Nephron (organoid): Measurements from ENCODE around the gene RRP9.

ENCODE experiments used
- H3K27ac Mint-ChIP-seq, 3 experiments: 2 replicates each; pipeline ENCODE4 v1.8.0; 2020; ENCODE audit warnings: mixed read lengths in 3 of 3, mild to moderate bottlenecking in 2 of 3, moderate library complexity in 1 of 3
- H3K27me3 Mint-ChIP-seq: 2 replicates; pipeline ENCODE4 v1.8.0; 2021; ENCODE audit warnings: low read depth, mild to moderate bottlenecking, moderate library complexity, mixed read lengths
- H3K36me3 Mint-ChIP-seq: 2 replicates; pipeline ENCODE4 v1.8.0; 2020; ENCODE audit warnings: low read depth, mixed read lengths
- H3K4me1 Mint-ChIP-seq: 2 replicates; pipeline ENCODE4 v1.8.0; 2020; ENCODE audit warnings: mixed read lengths
- H3K4me3 Mint-ChIP-seq, 3 experiments: 2 replicates each; pipeline ENCODE4 v1.8.0; 2020; ENCODE audit warnings: mild to moderate bottlenecking in 3 of 3, mixed read lengths in 3 of 3, moderate library complexity in 2 of 3
- H3K9me3 Mint-ChIP-seq: 2 replicates; pipeline ENCODE4 v1.8.0; 2020; ENCODE audit warnings: mixed read lengths
- TF ChIP-seq, protein P1 (sequence below), 3 experiments: fragments of 200-600 bp; sonication (generic); IDR thresholded peaks; one replicate each; pipeline ENCODE4 v1.5.0; 2021; ENCODE audit warnings: antibody characterized with exemption in 3 of 3; ENCODE audit not compliant: unreplicated experiment in 3 of 3

RRP9 gene

DNA sequence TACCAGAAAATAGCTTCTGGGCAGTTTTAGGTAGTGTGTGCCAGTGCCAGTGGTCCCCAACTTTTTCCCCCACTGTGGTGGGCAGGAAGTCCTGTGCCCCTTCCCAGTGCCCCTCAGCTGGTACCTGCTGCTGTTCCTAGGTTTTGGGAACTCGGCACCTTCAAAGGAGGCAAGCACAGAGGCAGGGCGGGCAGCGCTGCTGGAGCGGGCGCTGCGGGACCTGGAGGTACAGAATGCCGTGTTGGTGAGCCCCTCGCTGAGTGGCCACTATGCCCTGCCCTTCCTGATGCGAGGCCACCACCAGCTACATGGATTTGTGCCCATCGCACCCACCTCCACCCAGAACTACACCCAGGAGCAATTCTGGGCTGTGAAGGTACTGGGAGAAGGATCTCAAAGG is 38.5 kb upstream of the RRP9 start:
- Mint-ChIP-seq H3K27ac (no peak overlapping the region), H3K4me1 (peaks cover 31% of the 10 kb centered on the region), H3K9me3 (no peaks in the 10 kb centered on the region), H3K36me3 (no peaks in the 10 kb centered on the region), H3K27me3 (no peaks in the 10 kb centered on the region), H3K4me3 (no peak overlapping the region)
- TF ChIP-seq, protein P1, sequence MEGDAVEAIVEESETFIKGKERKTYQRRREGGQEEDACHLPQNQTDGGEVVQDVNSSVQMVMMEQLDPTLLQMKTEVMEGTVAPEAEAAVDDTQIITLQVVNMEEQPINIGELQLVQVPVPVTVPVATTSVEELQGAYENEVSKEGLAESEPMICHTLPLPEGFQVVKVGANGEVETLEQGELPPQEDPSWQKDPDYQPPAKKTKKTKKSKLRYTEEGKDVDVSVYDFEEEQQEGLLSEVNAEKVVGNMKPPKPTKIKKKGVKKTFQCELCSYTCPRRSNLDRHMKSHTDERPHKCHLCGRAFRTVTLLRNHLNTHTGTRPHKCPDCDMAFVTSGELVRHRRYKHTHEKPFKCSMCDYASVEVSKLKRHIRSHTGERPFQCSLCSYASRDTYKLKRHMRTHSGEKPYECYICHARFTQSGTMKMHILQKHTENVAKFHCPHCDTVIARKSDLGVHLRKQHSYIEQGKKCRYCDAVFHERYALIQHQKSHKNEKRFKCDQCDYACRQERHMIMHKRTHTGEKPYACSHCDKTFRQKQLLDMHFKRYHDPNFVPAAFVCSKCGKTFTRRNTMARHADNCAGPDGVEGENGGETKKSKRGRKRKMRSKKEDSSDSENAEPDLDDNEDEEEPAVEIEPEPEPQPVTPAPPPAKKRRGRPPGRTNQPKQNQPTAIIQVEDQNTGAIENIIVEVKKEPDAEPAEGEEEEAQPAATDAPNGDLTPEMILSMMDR (IDR thresholded peaks at IDR 0.05; ENCODE audit: unreplicated experiment in 3 of 3): no peak

DNA sequence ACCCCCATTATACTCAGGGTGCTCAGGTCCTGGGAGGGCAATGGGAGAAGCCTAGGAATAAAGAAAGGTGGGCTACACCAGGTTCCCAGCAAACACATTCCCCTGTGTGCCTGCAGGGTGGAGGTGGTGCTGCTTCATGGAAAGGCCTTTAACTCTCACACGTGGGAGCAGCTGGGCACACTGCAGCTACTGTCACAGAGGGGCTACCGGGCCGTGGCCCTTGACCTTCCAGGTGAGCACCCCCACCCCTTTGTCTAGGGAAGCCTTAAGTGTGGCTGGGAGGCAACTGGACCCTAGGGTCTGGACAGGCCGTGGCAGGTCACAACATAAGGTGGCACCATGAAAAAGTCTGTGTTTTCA is 36.4 kb upstream of the RRP9 start:
- no peak overlapping the region for H3K4me3 Mint-ChIP-seq
- no peaks in the 10 kb centered on the region for H3K27me3 Mint-ChIP-seq
- H3K36me3 Mint-ChIP-seq: no peaks in the 10 kb centered on the region
- H3K9me3 Mint-ChIP-seq: no peaks in the 10 kb centered on the region
- no peak overlapping the region for H3K27ac Mint-ChIP-seq
- TF ChIP-seq, protein P1 (IDR thresholded peaks at IDR 0.05; ENCODE audit: unreplicated experiment in 3 of 3): no peak
- peaks cover 40% of the 10 kb centered on the region for H3K4me1 Mint-ChIP-seq

DNA sequence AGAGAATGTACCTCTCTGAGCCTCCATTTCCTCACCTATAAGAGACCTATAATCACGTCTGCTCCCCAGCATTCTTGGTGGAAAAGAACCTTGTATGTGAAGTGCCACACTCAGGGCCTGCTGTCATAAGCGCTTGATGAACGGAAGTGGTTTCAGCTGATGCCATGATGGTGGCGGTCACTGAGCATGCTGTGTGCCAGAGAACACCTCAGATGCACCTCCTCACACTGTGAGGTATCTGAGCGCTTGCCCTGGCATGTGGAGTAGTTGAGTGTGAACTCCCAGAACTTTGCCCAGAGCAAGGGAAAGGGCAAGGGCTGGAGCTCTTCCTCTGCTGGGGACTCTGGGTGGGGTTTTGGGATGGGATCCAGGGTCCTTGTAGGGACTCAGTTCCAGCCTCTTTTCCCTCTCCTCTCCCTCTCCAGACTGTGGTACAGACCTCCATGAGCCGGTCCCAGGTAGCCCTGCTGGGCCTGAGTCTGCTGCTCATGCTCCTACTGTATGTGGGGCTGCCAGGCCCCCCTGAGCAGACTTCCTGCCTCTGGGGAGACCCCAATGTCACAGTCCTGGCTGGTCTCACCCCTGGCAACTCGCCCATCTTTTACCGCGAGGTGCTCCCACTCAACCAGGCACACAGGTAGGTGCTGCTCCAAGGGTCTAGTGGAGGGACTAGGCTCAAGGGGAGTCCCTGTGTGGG is 35.9 kb upstream of the RRP9 start:
- peak overlapping the region; percentile 47 to 80 (median 65) for H3K4me3 Mint-ChIP-seq
- peak overlapping the region; percentile 30 to 47 (median 43) for H3K27ac Mint-ChIP-seq
- no peaks in the 10 kb centered on the region for H3K27me3 Mint-ChIP-seq
- H3K36me3 Mint-ChIP-seq: no peaks in the 10 kb centered on the region
- H3K9me3 Mint-ChIP-seq: no peaks in the 10 kb centered on the region
- TF ChIP-seq, protein P1 (IDR thresholded peaks at IDR 0.05; ENCODE audit: unreplicated experiment in 3 of 3): no peak
- peaks cover 36% of the 10 kb centered on the region for H3K4me1 Mint-ChIP-seq

DNA sequence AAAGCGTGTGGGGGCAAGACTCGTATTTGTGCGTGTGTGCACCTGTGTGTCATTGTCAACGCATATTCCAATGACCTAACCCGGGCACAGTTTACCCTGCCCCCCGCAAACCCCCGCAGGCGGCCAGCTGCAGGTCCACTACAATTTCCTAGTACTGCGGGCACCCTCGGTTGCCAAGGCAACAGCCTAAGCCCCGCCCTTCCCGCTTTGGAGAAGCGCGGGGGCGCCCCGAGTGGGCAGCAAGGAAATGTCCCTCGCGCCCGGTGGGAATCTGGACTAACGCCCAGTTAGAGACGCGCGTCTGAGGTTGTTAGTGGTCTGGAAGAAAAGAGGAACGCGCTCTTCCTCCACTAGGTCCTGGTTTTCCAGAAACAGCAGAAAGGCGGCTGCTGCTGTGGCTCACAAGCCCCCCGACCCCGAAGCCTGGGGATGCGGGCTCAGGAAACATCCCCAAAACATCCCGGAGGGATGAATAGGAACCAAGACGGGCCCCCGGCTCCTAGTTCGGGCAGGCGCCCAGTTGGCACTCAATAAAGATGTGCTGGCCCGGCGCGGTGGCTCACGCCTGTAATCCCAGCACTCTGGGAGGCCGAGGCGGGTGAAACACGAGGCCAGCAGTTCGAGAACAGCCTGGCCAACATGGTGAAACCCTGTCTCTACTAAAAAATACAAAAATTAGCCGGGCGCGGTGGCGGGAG is 34.3 kb upstream of the RRP9 start:
- TF ChIP-seq, protein P1 (IDR thresholded peaks at IDR 0.05; ENCODE audit: unreplicated experiment in 3 of 3): peak in 1 of 3 experiments; percentile 10
- H3K36me3 Mint-ChIP-seq: no peaks in the 10 kb centered on the region

DNA sequence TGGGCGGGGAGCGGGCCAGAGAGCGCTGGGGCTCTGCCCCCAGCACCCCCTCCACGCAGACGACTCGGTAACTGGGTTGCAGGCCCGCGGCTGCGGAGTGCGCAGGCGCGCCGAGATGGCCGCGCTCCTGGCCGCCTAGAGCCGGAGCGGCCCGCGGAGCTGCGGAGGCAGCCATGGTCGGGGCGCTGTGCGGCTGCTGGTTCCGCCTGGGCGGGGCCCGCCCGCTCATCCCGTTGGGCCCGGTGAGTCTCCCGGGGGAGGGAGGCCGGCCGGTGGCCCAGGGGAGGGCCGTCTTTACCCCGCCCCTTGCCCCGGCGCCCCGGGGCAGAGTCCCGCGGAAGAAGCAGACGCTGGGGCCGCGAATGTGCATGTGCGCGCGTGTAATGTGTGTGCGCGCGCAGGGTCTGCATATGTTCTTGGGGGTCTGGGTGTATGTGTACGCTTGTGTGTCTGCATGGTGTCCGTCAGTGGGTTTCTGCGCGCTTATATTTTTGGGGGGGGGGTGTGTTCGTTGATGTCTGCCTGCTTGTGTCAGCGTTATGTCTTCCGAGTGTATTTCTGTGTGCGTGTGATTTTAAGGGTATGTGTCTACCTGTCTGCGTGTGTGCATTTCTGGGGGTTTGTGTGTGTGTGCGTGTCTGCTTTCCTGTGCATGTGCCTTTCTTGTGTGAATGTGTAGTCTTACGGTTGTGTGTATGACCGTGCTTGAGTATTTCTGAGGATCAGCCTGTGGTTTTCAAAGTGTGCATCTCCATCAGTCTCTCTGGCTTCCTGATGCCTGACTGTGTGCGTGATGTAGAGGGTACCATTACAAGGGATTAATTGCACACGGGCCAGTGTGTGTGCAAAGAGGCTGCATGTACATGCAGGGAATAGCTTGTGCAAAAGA is 33.5 kb upstream of the RRP9 start, which contains the start of gene ABHD14A:
Gene ABHD14A, plus strand, starts transcription at position 102 of the 889 bp plus-strand sequence. Its CDS starts 72 bp downstream, at position 174.
- Mint-ChIP-seq H3K4me3 (peak within 1 kb of the TSS; percentile 93 to 96 (median 94)), H3K27ac (peak within 1 kb of the TSS; percentile 90 to 95 (median 91)), H3K4me1 (peaks cover 36% of the 10 kb centered on the region), H3K9me3 (no peaks in the 10 kb centered on the region), H3K36me3 (no peaks in the 10 kb centered on the region), H3K27me3 (no peaks in the 10 kb centered on the region)
- TF ChIP-seq, protein P1 (IDR thresholded peaks at IDR 0.05; ENCODE audit: unreplicated experiment in 3 of 3): no peak

More for the DNA sequence above, 34.3 kb upstream of the RRP9 start:
- H3K27ac Mint-ChIP-seq: peak overlapping the region; percentile 59 to 80 (median 78)
- peak overlapping the region; percentile 83 to 88 (median 88) for H3K4me3 Mint-ChIP-seq
- H3K9me3 Mint-ChIP-seq: no peaks in the 10 kb centered on the region
- peaks cover 29% of the 10 kb centered on the region for H3K4me1 Mint-ChIP-seq
- H3K27me3 Mint-ChIP-seq: no peaks in the 10 kb centered on the region
